HG03139 (cell line): Measurements from ENCODE around the gene CFAP299.
"Not testable (repeated sequence)": the region's sequence is repeated elsewhere in the genome, so short reads cannot be mapped to it uniquely, and the experiment has no call there.

Experiments
- ATAC-seq: cut with Tn5 transposase; IDR thresholded peaks from one replicate; pipeline ENCODE4 v1.9.1; 2021; ENCODE audit not compliant: unreplicated experiment

CFAP299 gene

GRCh38 chr4:80586716-80587115 lies 251.2 kb downstream of the CFAP299 start:
- ATAC-seq, result no peak

- no peak for ATAC-seq
Measured at GRCh38 chr4:80587871-80588385, 252.4 kb downstream of the CFAP299 start.

GRCh38 chr4:80592950-80593349 lies 257.4 kb downstream of the CFAP299 start:
- no peak for ATAC-seq

- no peak for ATAC-seq
Measured at GRCh38 chr4:80594701-80595100, 259.2 kb downstream of the CFAP299 start.

- no peak for ATAC-seq
Measured at GRCh38 chr4:80608281-80608980, 272.9 kb downstream of the CFAP299 start.

DNA sequence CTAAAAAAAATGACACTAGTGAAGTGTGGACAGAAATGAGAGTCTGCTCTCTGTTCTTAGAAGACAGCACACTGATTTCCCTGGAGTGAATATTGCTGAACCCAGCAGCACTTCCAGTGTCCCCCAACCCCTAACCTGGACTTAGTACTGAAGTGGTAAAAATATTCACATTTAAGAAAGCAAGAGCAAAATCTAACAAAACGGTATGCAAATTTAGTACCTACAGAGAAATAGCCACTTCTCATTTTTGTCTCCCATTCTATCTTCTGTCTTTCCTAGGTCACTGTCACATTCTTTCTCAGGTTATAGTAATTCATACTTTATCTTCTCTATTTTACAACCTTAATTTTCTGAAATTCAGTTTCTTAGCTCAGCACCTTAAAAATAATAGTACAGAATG lies 274.7 kb downstream of the CFAP299 start:
- ATAC-seq, result no peak

DNA sequence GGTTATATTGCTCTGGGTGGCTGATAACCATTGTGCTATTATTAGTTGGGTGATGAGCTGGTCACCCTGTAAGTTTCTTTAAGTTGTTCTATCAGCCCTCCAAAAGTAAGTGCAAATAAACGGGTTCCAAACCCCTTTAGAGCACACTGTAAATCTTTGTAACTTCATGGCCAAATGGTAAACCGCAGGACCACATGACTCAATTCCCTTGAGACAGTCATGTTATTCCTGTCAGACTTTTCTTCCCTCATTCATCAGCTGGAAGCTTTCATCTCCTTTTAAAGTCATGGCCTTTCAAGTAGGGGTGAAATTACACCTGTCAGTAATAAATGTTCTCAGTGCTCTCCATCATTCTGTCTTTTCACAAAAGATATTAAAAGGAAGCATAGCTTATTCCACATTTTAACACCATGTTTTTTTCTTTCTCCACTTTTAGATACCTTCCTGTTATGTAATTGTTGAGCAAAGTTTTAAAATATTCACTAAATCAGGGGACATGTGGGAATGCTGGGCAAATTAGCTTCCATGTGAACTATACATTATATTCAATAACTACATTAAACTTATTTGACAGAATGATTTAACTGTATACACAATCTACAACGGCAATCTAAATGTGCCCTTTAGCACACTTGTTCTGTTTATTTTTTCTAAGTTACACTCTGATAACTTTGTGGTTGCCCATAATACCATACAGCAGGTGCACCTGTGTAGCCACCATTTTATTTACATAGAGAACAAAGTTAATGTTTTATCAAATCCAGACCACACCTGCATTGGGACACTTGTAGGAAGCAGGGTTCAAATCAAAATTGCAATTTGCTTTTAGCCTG lies 275.5 kb downstream of the CFAP299 start:
- ATAC-seq, result peak; percentile 86

GRCh38 chr4:80611678-80611979 lies 276.1 kb downstream of the CFAP299 start:
- ATAC-seq, result no peak

DNA sequence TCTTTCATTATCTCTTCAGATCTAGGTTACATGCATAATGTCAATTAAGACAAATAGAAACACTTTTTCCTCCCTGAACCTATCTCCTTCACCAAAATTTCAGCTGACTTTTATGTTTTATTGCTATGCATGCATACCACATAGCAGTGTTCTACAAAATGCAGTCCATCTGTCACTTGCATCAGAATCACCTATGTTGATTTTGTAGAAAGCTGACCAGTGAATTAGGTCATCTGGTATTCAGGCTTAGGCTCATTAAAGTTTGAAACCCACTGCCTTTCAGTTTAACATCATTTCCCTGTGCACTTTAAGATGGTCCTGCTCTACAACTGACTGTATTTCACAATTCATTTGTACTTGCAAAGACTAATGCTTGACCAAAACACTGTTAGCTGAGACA lies 277.9 kb downstream of the CFAP299 start:
- ATAC-seq, result no peak

DNA sequence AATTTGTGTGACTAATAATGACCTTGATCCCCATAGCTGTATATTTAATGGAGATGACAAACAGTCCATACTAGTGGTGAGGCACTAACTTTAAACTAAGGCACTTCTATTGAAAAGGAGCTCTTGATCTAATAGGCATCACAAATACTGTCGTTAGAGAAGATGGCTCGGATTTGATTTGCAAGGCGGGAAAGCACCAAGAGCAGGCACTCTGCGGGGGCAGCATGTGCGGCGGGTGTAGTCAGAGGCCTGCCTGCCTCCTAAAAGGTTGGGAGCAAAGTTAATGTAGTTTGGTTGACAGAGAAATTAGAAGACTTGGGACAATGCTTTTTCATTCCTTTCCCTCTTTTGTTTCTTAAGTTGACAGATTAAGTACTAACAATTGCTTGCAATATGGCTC lies 278.8 kb downstream of the CFAP299 start:
- ATAC-seq, result no peak

DNA sequence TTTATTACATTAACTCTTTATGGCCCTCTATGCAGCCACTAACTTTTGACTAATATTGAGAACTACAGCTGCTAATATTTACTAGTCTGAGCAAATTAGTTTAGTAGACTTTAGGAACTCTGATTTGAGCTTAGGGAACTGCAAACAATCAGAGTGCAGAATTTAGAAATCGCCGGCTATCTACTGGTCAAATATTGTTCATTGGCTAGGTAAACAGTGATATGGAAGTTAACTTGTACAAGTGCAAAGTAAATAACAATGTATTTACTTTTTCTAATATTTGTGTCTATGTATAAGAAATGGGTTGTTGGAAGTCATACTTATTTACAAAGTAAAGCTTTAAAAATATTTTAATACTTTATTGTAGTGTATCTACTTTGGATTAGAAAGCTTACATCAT lies 279.6 kb downstream of the CFAP299 start:
- ATAC-seq, result no peak

DNA sequence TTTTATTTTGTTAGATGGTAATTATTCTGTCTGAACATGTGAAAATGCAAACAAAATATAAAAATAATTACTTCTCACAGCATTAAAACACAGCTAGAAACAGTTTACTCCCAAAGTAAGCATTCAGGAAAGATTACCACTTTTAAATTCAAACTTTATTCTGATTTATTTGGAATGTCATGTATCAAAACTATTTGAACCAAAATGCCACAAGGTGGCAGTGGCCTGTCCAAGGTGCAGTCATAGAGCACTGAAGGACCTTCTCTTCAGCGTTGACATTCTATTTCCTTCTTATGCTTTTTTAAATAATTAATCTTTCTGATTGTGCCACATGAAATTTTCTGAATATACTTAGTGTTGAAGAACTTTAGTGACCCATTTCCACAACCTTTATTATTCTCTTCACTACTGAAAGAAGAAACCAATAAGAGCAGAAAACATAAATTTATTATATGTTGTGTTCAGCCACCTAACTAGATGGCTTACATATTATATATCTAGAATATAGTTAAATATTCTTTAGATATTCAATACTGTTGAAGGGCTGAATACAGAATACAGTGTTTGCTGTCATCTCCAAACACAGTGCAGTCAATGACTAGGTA lies 283.6 kb downstream of the CFAP299 start:
- no peak for ATAC-seq

DNA sequence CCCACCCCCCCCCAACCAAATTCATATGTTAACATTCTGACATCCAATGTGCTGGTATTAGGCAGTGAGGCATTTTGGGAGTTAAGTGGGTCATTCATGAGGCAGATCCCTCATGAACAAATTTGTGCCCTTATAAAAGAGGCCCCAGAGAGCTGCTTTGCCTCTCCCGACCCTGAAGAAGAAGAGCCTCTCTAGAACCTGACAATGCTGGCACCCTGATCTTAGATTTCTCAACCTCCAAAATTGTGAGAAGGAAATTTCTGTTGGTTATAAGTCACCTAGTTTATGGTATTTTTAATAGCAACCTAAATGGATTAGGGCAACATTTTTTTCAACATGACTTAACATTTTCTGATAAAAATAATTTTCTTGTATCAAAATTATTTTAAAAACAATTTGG lies 296.3 kb downstream of the CFAP299 start:
- no peak for ATAC-seq

- ATAC-seq, result no peak
Measured at GRCh38 chr4:80637190-80637589, 301.7 kb downstream of the CFAP299 start.

DNA sequence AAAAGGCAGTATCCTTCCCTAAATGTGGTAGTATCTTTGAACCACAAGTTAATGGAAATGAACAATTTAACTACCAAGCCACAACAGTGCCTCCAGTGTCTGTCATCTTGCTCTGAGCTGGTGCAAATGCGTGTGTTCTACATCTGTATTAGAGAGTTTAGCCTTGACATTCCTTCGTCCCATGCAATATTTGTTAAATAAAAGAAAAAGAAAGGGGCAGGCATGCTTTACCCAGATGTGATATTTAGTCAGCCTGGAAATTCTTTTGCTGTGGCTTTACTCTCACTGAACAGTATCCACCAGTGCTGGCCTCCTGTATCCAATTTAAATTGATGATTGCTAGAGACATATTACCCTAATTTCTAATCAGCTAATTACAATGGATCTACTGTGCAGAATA lies 310.5 kb downstream of the CFAP299 start:
- ATAC-seq, result no peak

DNA sequence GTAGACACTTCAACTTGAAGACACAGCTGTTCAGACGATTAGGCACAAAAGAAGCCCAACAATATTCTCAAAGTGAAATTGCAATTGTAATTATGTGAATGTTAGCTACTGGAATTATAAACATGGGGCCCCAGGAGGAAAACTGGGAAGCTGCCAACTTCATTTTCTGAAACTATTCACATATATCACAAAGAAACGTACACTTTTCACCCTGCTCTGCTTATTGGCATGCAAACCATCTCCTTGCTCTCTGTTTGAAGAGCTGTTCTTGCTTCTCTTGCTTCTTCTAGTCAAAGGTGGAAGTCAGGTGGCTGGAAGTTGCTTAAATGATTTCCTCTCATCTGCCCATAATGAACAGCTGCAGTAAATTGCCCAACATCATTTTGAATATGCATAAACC lies 320.1 kb downstream of the CFAP299 start:
- ATAC-seq, result no peak

GRCh38 chr4:80670118-80670517 lies 334.6 kb downstream of the CFAP299 start:
- not testable (repeated sequence) for ATAC-seq

DNA sequence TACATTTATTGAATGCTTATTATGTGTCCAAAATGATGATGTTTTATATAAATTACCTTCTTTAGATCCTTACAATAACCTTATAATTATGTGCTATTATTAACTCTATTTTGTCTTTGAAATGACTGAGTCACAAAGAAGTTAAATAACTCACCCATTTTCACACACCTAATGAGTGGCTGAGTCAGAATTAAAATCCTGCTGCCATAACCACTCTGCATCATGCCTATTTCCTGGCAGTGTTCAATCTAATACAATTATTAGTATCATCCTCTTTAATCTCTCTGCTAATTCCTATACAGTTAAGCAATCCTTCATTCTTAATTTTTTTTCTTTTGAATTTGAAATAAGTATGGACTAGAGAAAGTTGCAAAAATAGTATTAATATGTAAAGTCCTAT lies 342.9 kb downstream of the CFAP299 start:
- no peak for ATAC-seq

- ATAC-seq, result no peak
Measured at GRCh38 chr4:80680934-80681333, 345.4 kb downstream of the CFAP299 start.

- ATAC-seq, result no peak
Measured at GRCh38 chr4:80685214-80685613, 349.7 kb downstream of the CFAP299 start.

DNA sequence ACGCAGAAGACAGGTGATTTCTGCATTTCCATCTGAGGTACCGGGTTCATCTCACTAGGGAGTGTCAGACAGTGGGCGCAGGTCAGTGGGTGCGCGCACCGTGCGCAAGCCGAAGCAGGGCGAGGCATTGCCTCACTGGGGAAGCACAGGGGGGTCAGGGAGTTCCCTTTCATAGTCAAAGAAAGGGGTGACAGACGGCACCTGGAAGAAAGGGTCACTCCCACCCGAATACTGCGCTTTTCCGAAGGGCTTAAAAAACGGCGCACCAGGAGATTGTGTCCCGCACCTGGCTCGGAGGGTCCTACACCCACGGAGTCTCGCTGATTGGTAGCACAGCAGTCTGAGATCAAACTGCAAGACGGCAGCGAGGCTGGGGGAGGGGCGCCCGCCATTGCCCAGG lies 352.2 kb downstream of the CFAP299 start:
- ATAC-seq, result not testable (repeated sequence)

- no peak for ATAC-seq
Measured at GRCh38 chr4:80694171-80694570, 358.6 kb downstream of the CFAP299 start.
